HG03432 (cell line): Measurements from ENCODE around the gene NOX4.
"Not testable (repeated sequence)": the region's sequence is repeated elsewhere in the genome, so short reads cannot be mapped to it uniquely, and the experiment has no call there.

Experiments used
- ATAC-seq: cut with Tn5 transposase; IDR thresholded peaks from one replicate; pipeline ENCODE4 v1.9.1; 2021; ENCODE audit warnings: mild to moderate bottlenecking, moderate library complexity; ENCODE audit not compliant: unreplicated experiment

The NOX4 gene

DNA sequence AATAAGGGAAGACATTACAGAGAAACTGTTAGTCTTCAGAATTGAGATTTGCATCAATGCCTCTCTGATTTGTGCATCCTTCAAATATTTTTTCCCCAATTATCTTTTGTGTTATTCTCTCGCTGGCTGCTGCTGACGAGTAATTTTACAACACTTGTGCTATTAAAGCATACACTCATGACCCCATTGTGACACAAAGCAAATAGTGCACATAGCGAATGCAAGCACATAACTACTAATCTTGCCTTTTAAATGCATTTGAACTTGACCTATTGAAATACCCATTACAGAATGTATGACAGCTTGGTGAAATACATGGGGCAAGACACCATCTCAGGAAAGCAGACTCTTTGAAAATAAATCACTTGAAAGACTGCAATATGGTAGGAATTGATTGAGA, 180.6 kb downstream of the NOX4 start:
- not testable (repeated sequence) for ATAC-seq

- not testable (repeated sequence) for ATAC-seq
Measured at GRCh38 chr11:89309321-89309985, 181.7 kb downstream of the NOX4 start.

GRCh38 chr11:89308272-89308671, 182.9 kb downstream of the NOX4 start:
- ATAC-seq = not testable (repeated sequence)

GRCh38 chr11:89303029-89303428, 188.1 kb downstream of the NOX4 start:
- ATAC-seq = not testable (repeated sequence)

DNA sequence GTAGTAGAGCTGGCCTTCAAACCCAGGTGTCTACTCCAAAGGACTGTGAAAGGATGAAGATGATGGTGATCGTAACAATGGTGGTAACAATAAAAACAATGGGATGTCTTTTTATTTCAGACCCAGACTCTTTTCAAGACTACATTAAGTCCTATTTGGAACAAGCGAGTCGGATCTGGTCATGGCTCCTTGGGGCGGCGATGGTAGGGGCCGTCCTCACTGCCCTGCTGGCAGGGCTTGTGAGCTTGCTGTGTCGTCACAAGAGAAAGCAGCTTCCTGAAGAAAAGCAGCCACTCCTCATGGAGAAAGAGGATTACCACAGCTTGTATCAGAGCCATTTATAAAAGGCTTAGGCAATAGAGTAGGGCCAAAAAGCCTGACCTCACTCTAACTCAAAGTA, 196.2 kb downstream of the NOX4 start:
- not testable (repeated sequence) for ATAC-seq

GRCh38 chr11:89293965-89294679, 197.1 kb downstream of the NOX4 start:
- no peak for ATAC-seq

DNA sequence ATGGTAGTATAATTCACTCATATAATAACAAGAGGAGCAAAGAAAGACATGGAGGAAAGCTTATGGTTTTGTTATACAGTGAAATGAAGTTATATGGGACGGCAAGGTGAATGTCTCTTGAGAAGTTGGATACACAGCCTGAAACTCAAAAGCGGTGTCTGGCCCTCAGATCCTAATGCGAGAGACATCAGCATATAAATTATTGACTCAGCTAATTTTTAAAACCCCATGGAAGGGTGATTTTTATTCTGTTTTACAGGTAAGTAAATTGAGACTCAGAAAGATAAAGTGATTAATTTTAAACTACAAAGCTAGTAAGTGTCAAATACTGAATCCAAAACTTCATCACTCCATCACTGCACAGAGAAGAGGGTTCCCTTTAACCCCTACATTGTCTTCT, 203.2 kb downstream of the NOX4 start:
- not testable (repeated sequence) for ATAC-seq

GRCh38 chr11:89286601-89287000, 204.6 kb downstream of the NOX4 start:
- not testable (repeated sequence) for ATAC-seq

DNA sequence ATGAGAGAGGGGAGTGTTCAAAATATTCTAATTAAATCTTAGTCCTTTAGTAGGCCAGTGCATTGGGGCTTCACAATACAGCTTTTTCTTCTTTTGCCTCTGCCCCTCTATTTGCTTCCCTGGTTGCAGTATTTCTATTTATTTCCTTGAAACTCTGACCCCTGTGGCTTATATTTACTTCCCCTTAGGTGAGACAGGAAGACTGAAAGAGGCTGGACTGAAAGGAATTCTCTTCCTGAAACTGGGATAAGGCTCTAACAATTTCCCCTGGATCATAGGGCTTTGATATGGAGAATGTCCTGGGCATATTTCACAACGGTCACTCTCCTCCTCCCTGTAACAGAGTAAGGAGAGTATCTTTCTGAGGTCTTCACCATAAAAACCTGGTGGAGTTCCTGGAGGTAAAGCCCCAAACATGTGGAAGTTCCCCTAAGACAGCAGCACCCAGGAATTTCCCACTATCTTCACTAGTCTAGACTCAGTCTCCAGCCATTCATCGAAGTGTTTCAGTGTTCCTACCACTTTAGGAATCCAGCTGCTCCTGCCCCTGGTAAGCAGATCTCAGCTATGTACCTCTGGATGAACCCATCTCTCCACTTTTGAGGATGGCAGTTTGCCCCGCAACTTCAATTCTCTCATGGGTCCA, 210.0 kb downstream of the NOX4 start:
- ATAC-seq = not testable (repeated sequence)

DNA sequence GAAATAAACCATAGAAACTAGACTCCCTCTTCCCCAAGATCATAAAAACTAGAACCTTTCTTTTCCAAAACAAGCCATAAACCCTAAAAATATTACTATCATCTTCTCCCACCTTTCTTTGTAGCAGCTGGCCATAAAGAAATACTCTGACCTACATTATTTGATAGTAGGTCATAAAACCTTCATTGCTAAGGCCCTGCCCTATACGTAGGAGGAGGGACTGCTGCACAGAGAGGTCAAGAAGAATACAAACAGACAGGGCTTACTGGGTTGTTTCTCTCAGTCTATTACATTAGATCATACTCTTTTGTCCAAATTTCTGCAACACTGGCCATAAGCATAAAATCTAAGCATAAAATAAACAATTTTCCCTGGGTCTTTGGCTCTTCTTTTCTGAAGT, 212.0 kb downstream of the NOX4 start:
- no peak for ATAC-seq

- ATAC-seq = no peak
Measured at GRCh38 chr11:89275966-89276365, 215.2 kb downstream of the NOX4 start.
